ENCODE measurements around the gene NDE1. TPM values are rescaled to one million over a fixed set of nuclear protein-coding genes. Genes with fewer than 3 reads are reported as not detected.

NDE1 gene
- total RNA-seq, 2 donors from 2014 or later: 60.5 to 69.2 TPM

DNA sequence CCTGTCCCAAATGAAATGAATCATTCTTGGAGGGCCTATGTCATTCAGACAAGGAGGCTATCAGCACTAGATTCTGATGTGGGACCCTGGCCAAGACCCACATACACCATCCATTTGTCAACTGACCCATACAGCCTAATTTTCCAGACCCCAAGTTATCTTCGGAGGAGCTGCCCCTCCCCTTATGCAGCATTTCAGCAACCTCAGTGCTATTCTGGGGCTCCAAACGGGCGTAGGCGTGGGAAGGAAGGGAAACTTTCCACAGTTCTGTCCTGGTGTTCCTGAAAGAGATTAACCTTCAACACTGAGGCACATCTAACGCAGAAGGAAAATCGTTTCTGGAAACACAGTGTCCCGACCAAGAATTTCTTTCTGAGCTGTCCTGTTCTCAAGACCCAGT lies 120.1 kb downstream of the NDE1 start:
- Histone ChIP-seq H3K4me1 (ENCODE audit: control insufficient read depth, insufficient read depth, low read length) (no peaks in the 10 kb centered on the region), H3K27ac (ENCODE audit: low read depth, low read length) (no peak overlapping the region), H3K4me3 (ENCODE audit: low read length) (no peak overlapping the region), H3K9ac (ENCODE audit: extremely low read depth, low read length, poor library complexity, severe bottlenecking) (no peak overlapping the region), H3K27me3 (ENCODE audit: control insufficient read depth, insufficient read depth, low read length, poor library complexity, severe bottlenecking) (peaks cover 23% of the 10 kb centered on the region), H3K9me3 (ENCODE audit: control insufficient read depth, low read length) (no peaks in the 10 kb centered on the region), H3K36me3 (ENCODE audit: control insufficient read depth, insufficient read depth, low read length) (no peaks in the 10 kb centered on the region)
- 87 to 93% methylated on average over 6 to 7 of the region's 7 CpGs for WGBS, 2 experiments (ENCODE audit: insufficient coverage in 1 of 2, insufficient read length in 1 of 2)
- H3K9me3 Mint-ChIP-seq: no peaks in the 10 kb centered on the region
- no peak for DNase-seq
- H3K4me1 Mint-ChIP-seq: no peaks in the 10 kb centered on the region
- H3K27me3 Mint-ChIP-seq (ENCODE audit: insufficient read depth): peaks cover 16% of the 10 kb centered on the region
- no peaks in the 10 kb centered on the region for H3K36me3 Mint-ChIP-seq (ENCODE audit: low read depth)
- TF ChIP-seq, protein P1, sequence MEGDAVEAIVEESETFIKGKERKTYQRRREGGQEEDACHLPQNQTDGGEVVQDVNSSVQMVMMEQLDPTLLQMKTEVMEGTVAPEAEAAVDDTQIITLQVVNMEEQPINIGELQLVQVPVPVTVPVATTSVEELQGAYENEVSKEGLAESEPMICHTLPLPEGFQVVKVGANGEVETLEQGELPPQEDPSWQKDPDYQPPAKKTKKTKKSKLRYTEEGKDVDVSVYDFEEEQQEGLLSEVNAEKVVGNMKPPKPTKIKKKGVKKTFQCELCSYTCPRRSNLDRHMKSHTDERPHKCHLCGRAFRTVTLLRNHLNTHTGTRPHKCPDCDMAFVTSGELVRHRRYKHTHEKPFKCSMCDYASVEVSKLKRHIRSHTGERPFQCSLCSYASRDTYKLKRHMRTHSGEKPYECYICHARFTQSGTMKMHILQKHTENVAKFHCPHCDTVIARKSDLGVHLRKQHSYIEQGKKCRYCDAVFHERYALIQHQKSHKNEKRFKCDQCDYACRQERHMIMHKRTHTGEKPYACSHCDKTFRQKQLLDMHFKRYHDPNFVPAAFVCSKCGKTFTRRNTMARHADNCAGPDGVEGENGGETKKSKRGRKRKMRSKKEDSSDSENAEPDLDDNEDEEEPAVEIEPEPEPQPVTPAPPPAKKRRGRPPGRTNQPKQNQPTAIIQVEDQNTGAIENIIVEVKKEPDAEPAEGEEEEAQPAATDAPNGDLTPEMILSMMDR (conservative IDR thresholded peaks at IDR 0.05): no peak
- no peak overlapping the region for H3K27ac Mint-ChIP-seq
- H3K4me3 Mint-ChIP-seq: no peak overlapping the region

DNA sequence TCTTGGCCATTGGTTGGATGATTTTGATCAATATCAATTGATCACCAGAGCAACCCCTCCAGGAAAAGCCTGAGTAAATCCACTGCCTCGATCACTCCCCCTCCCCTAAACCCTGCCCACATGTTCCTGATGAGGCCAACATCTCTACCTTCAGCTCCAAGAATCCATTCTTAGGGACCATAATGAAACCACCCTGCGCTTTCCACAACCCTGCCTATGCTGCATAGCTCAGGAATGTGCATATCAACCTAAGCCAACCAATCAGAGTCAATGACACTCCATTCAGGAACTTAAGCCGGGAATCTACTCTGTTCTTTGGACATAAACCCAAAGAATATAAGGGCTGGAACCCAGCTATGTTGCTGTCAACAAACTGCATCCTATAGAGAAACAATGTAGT lies 120.5 kb downstream of the NDE1 start:
- no peak for DNase-seq
- TF ChIP-seq, protein P1 (conservative IDR thresholded peaks at IDR 0.05): no peak
- H3K36me3 Mint-ChIP-seq (ENCODE audit: low read depth): no peaks in the 10 kb centered on the region
- Histone ChIP-seq H3K4me3 (ENCODE audit: low read length) (no peak overlapping the region), H3K27me3 (ENCODE audit: control insufficient read depth, insufficient read depth, low read length, poor library complexity, severe bottlenecking) (peaks cover 27% of the 10 kb centered on the region), H3K9me3 (ENCODE audit: control insufficient read depth, low read length) (no peaks in the 10 kb centered on the region), H3K9ac (ENCODE audit: extremely low read depth, low read length, poor library complexity, severe bottlenecking) (no peak overlapping the region), H3K27ac (ENCODE audit: low read depth, low read length) (no peak overlapping the region), H3K36me3 (ENCODE audit: control insufficient read depth, insufficient read depth, low read length) (no peaks in the 10 kb centered on the region), H3K4me1 (ENCODE audit: control insufficient read depth, insufficient read depth, low read length) (no peaks in the 10 kb centered on the region)
- no peaks in the 10 kb centered on the region for H3K9me3 Mint-ChIP-seq
- no peaks in the 10 kb centered on the region for H3K4me1 Mint-ChIP-seq
- H3K4me3 Mint-ChIP-seq: no peak overlapping the region
- no peak overlapping the region for H3K27ac Mint-ChIP-seq
- 82 to 96% methylated on average over 2 to 3 of the region's 3 CpGs for WGBS, 2 experiments (ENCODE audit: insufficient coverage in 1 of 2, insufficient read length in 1 of 2)
- peaks cover 16% of the 10 kb centered on the region for H3K27me3 Mint-ChIP-seq (ENCODE audit: insufficient read depth)

GRCh38 chr16:15771694-15772093 lies 121.6 kb downstream of the NDE1 start:
- Histone ChIP-seq H3K36me3 (ENCODE audit: control insufficient read depth, insufficient read depth, low read length) (no peaks in the 10 kb centered on the region), H3K4me3 (ENCODE audit: low read length) (no peak overlapping the region), H3K4me1 (ENCODE audit: control insufficient read depth, insufficient read depth, low read length) (no peaks in the 10 kb centered on the region), H3K27ac (ENCODE audit: low read depth, low read length) (no peak overlapping the region), H3K27me3 (ENCODE audit: control insufficient read depth, insufficient read depth, low read length, poor library complexity, severe bottlenecking) (peaks cover 38% of the 10 kb centered on the region), H3K9ac (ENCODE audit: extremely low read depth, low read length, poor library complexity, severe bottlenecking) (no peak overlapping the region), H3K9me3 (ENCODE audit: control insufficient read depth, low read length) (no peaks in the 10 kb centered on the region)
- Mint-ChIP-seq H3K27ac (no peak overlapping the region), H3K9me3 (no peaks in the 10 kb centered on the region), H3K36me3 (ENCODE audit: low read depth) (no peaks in the 10 kb centered on the region), H3K4me3 (no peak overlapping the region), H3K27me3 (ENCODE audit: insufficient read depth) (peaks cover 27% of the 10 kb centered on the region), H3K4me1 (no peaks in the 10 kb centered on the region)
- TF ChIP-seq, protein P1 (conservative IDR thresholded peaks at IDR 0.05): no peak
- 90 to 94% methylated on average over 3 to 7 of the region's 7 CpGs for WGBS, 2 experiments (ENCODE audit: insufficient coverage in 1 of 2, insufficient read length in 1 of 2)
- no peak for DNase-seq
